SU-DHL-6 (cell line): Measurements from ENCODE around the gene PRKN.

Source experiments
- CTCF ChIP-seq: fragments of 200-600 bp; sonication (generic); IDR thresholded peaks from one replicate; pipeline ENCODE4 v1.5.1; 2017; ENCODE audit warnings: antibody characterized with exemption, mild to moderate bottlenecking, low read length, moderate library complexity; ENCODE audit not compliant: insufficient read depth, poor library complexity, severe bottlenecking
- EZH2phosphoT487 ChIP-seq: fragments of 200-600 bp; sonication (generic), shearing (Covaris generic); conservative IDR thresholded peaks from 2 replicates; pipeline ENCODE4 v1.6.1; 2018; ENCODE audit warnings: mild to moderate bottlenecking, antibody characterized with exemption, low read length, moderate library complexity, mixed read lengths

- TF ChIP-seq EZH2phosphoT487, result no peak
- TF ChIP-seq CTCF, result no peak
These were observed 1409.1 kb downstream of the PRKN start for GRCh38 chr6:161318456-161318855.
